Activated CD4-positive, alpha-beta T cell treated with anti-CD3 and anti-CD28 coated beads, Interleukin-2, amount 50 U/mL, for 24 hours (primary cell): ENCODE results near the gene AAMDC.
A peak's percentile ranks its signal among the peaks of the same experiment; 100 is the strongest.
"Not testable (repeated sequence)": the region's sequence is repeated elsewhere in the genome, so short reads cannot be mapped to it uniquely, and the experiment has no call there.

ENCODE experiments used
- DNase-seq, 2 donors: peaks; one replicate each; pipeline ENCODE4 v3.0.0-alpha.2; 2020; ENCODE audit warnings: low read depth in 1 of 2, low spot score in 1 of 2

The AAMDC gene

GRCh38 chr11:77819921-77820564, 901 bp upstream of the AAMDC start:
- DNase-seq: peak; percentile 13 to 23

- no peak for DNase-seq
Observed at GRCh38 chr11:77821349-77821851, 456 bp downstream of the AAMDC start.

- DNase-seq: not testable (repeated sequence)
Observed at GRCh38 chr11:77822126-77822525, 1.2 kb downstream of the AAMDC start.

- DNase-seq: no peak
Observed at GRCh38 chr11:77823775-77824174, 2.8 kb downstream of the AAMDC start.

- no peak for DNase-seq
Observed at GRCh38 chr11:77828926-77829325, 8.0 kb downstream of the AAMDC start.

GRCh38 chr11:77833302-77833701, 12.4 kb downstream of the AAMDC start:
- DNase-seq: no peak

GRCh38 chr11:77842441-77843121, 21.6 kb downstream of the AAMDC start:
- DNase-seq: no peak

- DNase-seq: not testable (repeated sequence)
Observed at GRCh38 chr11:77843700-77844099, 22.8 kb downstream of the AAMDC start.

GRCh38 chr11:77851503-77851902, 30.6 kb downstream of the AAMDC start:
- no peak for DNase-seq

GRCh38 chr11:77854838-77855237, 33.9 kb downstream of the AAMDC start:
- no peak for DNase-seq

- DNase-seq: not testable (repeated sequence)
Observed at GRCh38 chr11:77857906-77858457, 37.0 kb downstream of the AAMDC start.

- not testable (repeated sequence) for DNase-seq
Observed at GRCh38 chr11:77861444-77861843, 40.5 kb downstream of the AAMDC start.

GRCh38 chr11:77865805-77866204, 44.9 kb downstream of the AAMDC start:
- DNase-seq: no peak

GRCh38 chr11:77866336-77866735, 45.4 kb downstream of the AAMDC start:
- no peak for DNase-seq

- DNase-seq: no peak
Observed at GRCh38 chr11:77868744-77869143, 47.8 kb downstream of the AAMDC start.

GRCh38 chr11:77871855-77872254, 50.9 kb downstream of the AAMDC start:
- DNase-seq: no peak

- no peak for DNase-seq
Observed at GRCh38 chr11:77873345-77873744, 52.4 kb downstream of the AAMDC start.

- DNase-seq: no peak
Observed at GRCh38 chr11:77874206-77874605, 53.3 kb downstream of the AAMDC start.

- no peak for DNase-seq
Observed at GRCh38 chr11:77876045-77876444, 55.1 kb downstream of the AAMDC start.

GRCh38 chr11:77878247-77878646, 57.3 kb downstream of the AAMDC start:
- not testable (repeated sequence) for DNase-seq

- DNase-seq: no peak
Observed at GRCh38 chr11:77879218-77879617, 58.3 kb downstream of the AAMDC start.

GRCh38 chr11:77882396-77882795, 61.5 kb downstream of the AAMDC start:
- no peak for DNase-seq
